ENCODE results near the gene CRHBP.
"Not testable (repeated sequence)": the region's sequence is repeated elsewhere in the genome, so short reads cannot be mapped to it uniquely, and the experiment has no call there.

The CRHBP gene

GRCh38 chr5:76952795-76953536 is at the start of gene CRHBP:
TSS of gene CRHBP (plus strand) at chr5:76953045. CDS start at chr5:76953135, 90 bp downstream.
- H3K9ac ChIP-seq (ENCODE audit: low read depth, low read length) = no peak within 1 kb of the TSS; the same call in 1 of the 2 replicates
- H3K4me3 ChIP-seq (ENCODE audit: low read length) = peak within 1 kb of the TSS; percentile 76
- peaks cover 59% of the 10 kb centered on the region for H3K27me3 ChIP-seq (ENCODE audit: insufficient read depth, low read length)

GRCh38 chr5:76908166-76908565 is 44.7 kb upstream of the CRHBP start:
- Histone ChIP-seq H3K9ac (ENCODE audit: low read depth, low read length) (no peak overlapping the region), H3K4me1 (ENCODE audit: insufficient read depth, low read length) (no peaks in the 10 kb centered on the region), H3K4me3 (ENCODE audit: low read length) (no peak overlapping the region), H3K36me3 (ENCODE audit: insufficient read depth, low read depth, low read length) (no peaks in the 10 kb centered on the region), H3K27ac (ENCODE audit: low read length) (no peak overlapping the region), H3K27me3 (ENCODE audit: insufficient read depth, low read length) (no peaks in the 10 kb centered on the region), H3K9me3 (ENCODE audit: insufficient read depth, low read depth, low read length) (no peaks in the 10 kb centered on the region)

More at GRCh38 chr5:76952795-76953536, at the start of gene CRHBP:
- Histone ChIP-seq H3K27ac (ENCODE audit: low read length) (no peak within 1 kb of the TSS), H3K36me3 (ENCODE audit: insufficient read depth, low read depth, low read length) (no peaks in the 10 kb centered on the region), H3K4me1 (ENCODE audit: insufficient read depth, low read length) (no peaks in the 10 kb centered on the region), H3K9me3 (ENCODE audit: insufficient read depth, low read depth, low read length) (no peaks in the 10 kb centered on the region)

GRCh38 chr5:76910344-76910933 is 42.4 kb upstream of the CRHBP start:
- not testable (repeated sequence) for H3K27ac ChIP-seq (ENCODE audit: low read length); H3K4me1 ChIP-seq (ENCODE audit: insufficient read depth, low read length); H3K36me3 ChIP-seq (ENCODE audit: insufficient read depth, low read depth, low read length); H3K9ac ChIP-seq (ENCODE audit: low read depth, low read length); H3K9me3 ChIP-seq (ENCODE audit: insufficient read depth, low read depth, low read length); H3K27me3 ChIP-seq (ENCODE audit: insufficient read depth, low read length); H3K4me3 ChIP-seq (ENCODE audit: low read length)

GRCh38 chr5:76914671-76915070 is 38.2 kb upstream of the CRHBP start:
- not testable (repeated sequence) for H3K27me3 ChIP-seq (ENCODE audit: insufficient read depth, low read length); H3K4me1 ChIP-seq (ENCODE audit: insufficient read depth, low read length); H3K9me3 ChIP-seq (ENCODE audit: insufficient read depth, low read depth, low read length); H3K9ac ChIP-seq (ENCODE audit: low read depth, low read length); H3K27ac ChIP-seq (ENCODE audit: low read length); H3K36me3 ChIP-seq (ENCODE audit: insufficient read depth, low read depth, low read length); H3K4me3 ChIP-seq (ENCODE audit: low read length)

GRCh38 chr5:76918539-76918938 is 34.3 kb upstream of the CRHBP start:
- no peaks in the 10 kb centered on the region for H3K36me3 ChIP-seq (ENCODE audit: insufficient read depth, low read depth, low read length)
- H3K4me1 ChIP-seq (ENCODE audit: insufficient read depth, low read length) = peaks cover 3% of the 10 kb centered on the region

GRCh38 chr5:76920491-76920890 is 32.4 kb upstream of the CRHBP start:
- H3K27ac ChIP-seq (ENCODE audit: low read length) = no peak overlapping the region
- H3K4me1 ChIP-seq (ENCODE audit: insufficient read depth, low read length) = peaks cover 3% of the 10 kb centered on the region
- no peak overlapping the region for H3K4me3 ChIP-seq (ENCODE audit: low read length)
- no peak overlapping the region for H3K9ac ChIP-seq (ENCODE audit: low read depth, low read length)
- no peaks in the 10 kb centered on the region for H3K36me3 ChIP-seq (ENCODE audit: insufficient read depth, low read depth, low read length)
- no peaks in the 10 kb centered on the region for H3K9me3 ChIP-seq (ENCODE audit: insufficient read depth, low read depth, low read length)
- H3K27me3 ChIP-seq (ENCODE audit: insufficient read depth, low read length) = no peaks in the 10 kb centered on the region

More at GRCh38 chr5:76918539-76918938, 34.3 kb upstream of the CRHBP start:
- H3K4me3 ChIP-seq (ENCODE audit: low read length) = no peak overlapping the region
- no peak overlapping the region for H3K9ac ChIP-seq (ENCODE audit: low read depth, low read length)
- peaks cover 3% of the 10 kb centered on the region; the same call in 1 of the 2 replicates for H3K9me3 ChIP-seq (ENCODE audit: insufficient read depth, low read depth, low read length)
- no peak overlapping the region for H3K27ac ChIP-seq (ENCODE audit: low read length)
- no peaks in the 10 kb centered on the region for H3K27me3 ChIP-seq (ENCODE audit: insufficient read depth, low read length)

GRCh38 chr5:76926329-76927105 is 26.3 kb upstream of the CRHBP start:
- Histone ChIP-seq H3K9me3 (ENCODE audit: insufficient read depth, low read depth, low read length) (no peaks in the 10 kb centered on the region), H3K9ac (ENCODE audit: low read depth, low read length) (no peak overlapping the region), H3K27me3 (ENCODE audit: insufficient read depth, low read length) (no peaks in the 10 kb centered on the region), H3K4me3 (ENCODE audit: low read length) (no peak overlapping the region), H3K4me1 (ENCODE audit: insufficient read depth, low read length) (peaks cover 10% of the 10 kb centered on the region), H3K27ac (ENCODE audit: low read length) (no peak overlapping the region), H3K36me3 (ENCODE audit: insufficient read depth, low read depth, low read length) (no peaks in the 10 kb centered on the region)

- peaks cover 10% of the 10 kb centered on the region for H3K4me1 ChIP-seq (ENCODE audit: insufficient read depth, low read length)
- no peaks in the 10 kb centered on the region for H3K36me3 ChIP-seq (ENCODE audit: insufficient read depth, low read depth, low read length)
- no peaks in the 10 kb centered on the region for H3K27me3 ChIP-seq (ENCODE audit: insufficient read depth, low read length)
- no peak overlapping the region for H3K27ac ChIP-seq (ENCODE audit: low read length)
- no peak overlapping the region for H3K4me3 ChIP-seq (ENCODE audit: low read length)
- H3K9me3 ChIP-seq (ENCODE audit: insufficient read depth, low read depth, low read length) = no peaks in the 10 kb centered on the region
- no peak overlapping the region for H3K9ac ChIP-seq (ENCODE audit: low read depth, low read length)
These were observed 24.9 kb upstream of the CRHBP start for GRCh38 chr5:76927961-76928360.

- H3K4me1 ChIP-seq (ENCODE audit: insufficient read depth, low read length) = peaks cover 7% of the 10 kb centered on the region; the same call in 1 of the 2 replicates
- H3K4me3 ChIP-seq (ENCODE audit: low read length) = no peak overlapping the region
- H3K36me3 ChIP-seq (ENCODE audit: insufficient read depth, low read depth, low read length) = no peaks in the 10 kb centered on the region
- no peak overlapping the region for H3K9ac ChIP-seq (ENCODE audit: low read depth, low read length)
- H3K27me3 ChIP-seq (ENCODE audit: insufficient read depth, low read length) = no peaks in the 10 kb centered on the region
- H3K9me3 ChIP-seq (ENCODE audit: insufficient read depth, low read depth, low read length) = no peaks in the 10 kb centered on the region
- no peak overlapping the region for H3K27ac ChIP-seq (ENCODE audit: low read length)
These were observed 22.8 kb upstream of the CRHBP start for GRCh38 chr5:76930083-76930482.

GRCh38 chr5:76938177-76938576 is 14.7 kb upstream of the CRHBP start:
- no peaks in the 10 kb centered on the region for H3K9me3 ChIP-seq (ENCODE audit: insufficient read depth, low read depth, low read length)
- H3K27me3 ChIP-seq (ENCODE audit: insufficient read depth, low read length) = no peaks in the 10 kb centered on the region
- H3K36me3 ChIP-seq (ENCODE audit: insufficient read depth, low read depth, low read length) = no peaks in the 10 kb centered on the region
- H3K4me1 ChIP-seq (ENCODE audit: insufficient read depth, low read length) = no peaks in the 10 kb centered on the region
- H3K9ac ChIP-seq (ENCODE audit: low read depth, low read length) = no peak overlapping the region
- H3K4me3 ChIP-seq (ENCODE audit: low read length) = no peak overlapping the region
- no peak overlapping the region for H3K27ac ChIP-seq (ENCODE audit: low read length)

GRCh38 chr5:76941000-76941399 is 11.8 kb upstream of the CRHBP start:
- H3K4me1 ChIP-seq (ENCODE audit: insufficient read depth, low read length) = no peaks in the 10 kb centered on the region
- H3K9me3 ChIP-seq (ENCODE audit: insufficient read depth, low read depth, low read length) = no peaks in the 10 kb centered on the region
- no peak overlapping the region for H3K27ac ChIP-seq (ENCODE audit: low read length)
- H3K9ac ChIP-seq (ENCODE audit: low read depth, low read length) = no peak overlapping the region
- H3K4me3 ChIP-seq (ENCODE audit: low read length) = no peak overlapping the region
- H3K36me3 ChIP-seq (ENCODE audit: insufficient read depth, low read depth, low read length) = no peaks in the 10 kb centered on the region
- H3K27me3 ChIP-seq (ENCODE audit: insufficient read depth, low read length) = no peaks in the 10 kb centered on the region

Measured in iPS-20b (cell line).